GM12878 (cell line): Measurements from ENCODE around the gene NELL1. TPM values are rescaled to one million over a fixed set of nuclear protein-coding genes. Genes with fewer than 3 reads are reported as not detected.
"Not testable (repeated sequence)": the region's sequence is repeated elsewhere in the genome, so short reads cannot be mapped to it uniquely, and the experiment has no call there.

Experiments
- ATAC-seq: fragments of 200-7000 bp; cut with Tn5 transposase; 3 replicates; pipeline ENCODE4 v1.9.1; 2020; ENCODE audit warnings: mild to moderate bottlenecking, moderate library complexity
- BruUV-seq: library from RNA; stranded (reverse); fragments of 400-500 nt; replicated peaks from 2 replicates; lab custom pipeline; 2021; lab: Mats Ljungman, UMichigan
- CTCF ChIA-PET: fragments of 300-600 bp; sonication (Branson Sonifier 250); formaldehyde crosslinking; extraction: SDS; loops from one replicate; lab custom pipeline; 2021; ENCODE audit warnings: inconsistent platforms; lab: Yijun Ruan, JAX
- POLR2A ChIA-PET: fragments of 350-600 bp; formaldehyde crosslinking; extraction: SDS; loops from one replicate; lab custom pipeline; 2021; ENCODE audit warnings: inconsistent platforms; lab: Charles Lee
- RAD21 ChIA-PET: fragments of 300-600 bp; sonication (Branson Sonifier 250); formaldehyde crosslinking; loops from one replicate; lab custom pipeline; 2023; ENCODE audit warnings: antibody characterized with exemption; ENCODE audit not compliant: unreplicated experiment; lab: Charles Lee
- SMC1A ChIA-PET: fragments of 300-600 bp; sonication (Branson Sonifier 250); formaldehyde crosslinking; loops from one replicate; lab custom pipeline; 2023; ENCODE audit not compliant: unreplicated experiment, uncharacterized antibody; lab: Charles Lee
- DNase-seq: peaks from one replicate; pipeline ENCODE4 v3.0.0-alpha.2; 2011; ENCODE audit warnings: low read depth, low spot score
- FAIRE-seq: peaks from 3 replicates; lab custom pipeline; 2011; peaks lifted over from hg19 to GRCh38; lab: Jason Lieb, UNC
- H2AFZ ChIP-seq: 2 replicates; pipeline ENCODE4 v1.6.0; 2011; ENCODE audit warnings: low read depth, low read length, control low read depth; ENCODE audit not compliant: control insufficient read depth
- H3K27ac ChIP-seq: 2 replicates; pipeline ENCODE4 v1.5.1; 2011; ENCODE audit warnings: control low read depth; ENCODE audit not compliant: control insufficient read depth, insufficient read depth
- H3K27me3 ChIP-seq, 2 experiments: replicated peaks in 1 of 2; 2 replicates each; pipeline versions ENCODE4 v1.6.0 to v1.6.1; 2011; ENCODE audit warnings: low read length in 1 of 2; ENCODE audit not compliant: control insufficient read depth in 2 of 2, insufficient read depth in 2 of 2
- H3K36me3 ChIP-seq, 2 experiments: 2 replicates each; pipeline ENCODE4 v1.5.1; 2011; ENCODE audit warnings: low read length in 1 of 2; ENCODE audit not compliant: control insufficient read depth in 2 of 2, insufficient read depth in 2 of 2
- H3K4me1 ChIP-seq: 2 replicates; pipeline ENCODE4 v1.6.1; 2011; ENCODE audit warnings: mild to moderate bottlenecking, low read length, moderate library complexity, mixed read lengths; ENCODE audit not compliant: control insufficient read depth, insufficient read depth
- H3K4me2 ChIP-seq: 2 replicates; pipeline ENCODE4 v1.6.0; 2011; ENCODE audit warnings: control low read depth; ENCODE audit not compliant: control insufficient read depth, insufficient read depth
- H3K4me3 ChIP-seq: fragments of 200-600 bp; sonication (generic); 2 replicates; pipeline ENCODE4 v1.5.1; 2016
- H3K79me2 ChIP-seq: 2 replicates; pipeline ENCODE4 v1.6.0; 2011; ENCODE audit warnings: low read length; ENCODE audit not compliant: control insufficient read depth, insufficient read depth
- H3K9ac ChIP-seq: 2 replicates; pipeline ENCODE4 v1.8.0; 2011; ENCODE audit warnings: low read length, control low read depth, mixed read lengths; ENCODE audit not compliant: control insufficient read depth, insufficient read depth
- H3K9me3 ChIP-seq: replicated peaks from 3 replicates; pipeline ENCODE4 v1.5.1; 2011; ENCODE audit warnings: mild to moderate bottlenecking, low read length; ENCODE audit not compliant: control insufficient read depth, insufficient read depth
- H4K20me1 ChIP-seq: 2 replicates; pipeline ENCODE4 v1.6.0; 2011; ENCODE audit not compliant: control insufficient read depth, insufficient read depth
- ASH2L ChIP-seq: fragments of 300-600, 200-600 bp; sonication (generic); IDR thresholded peaks from 2 replicates; pipeline ENCODE4 v1.6.1; 2017; ENCODE audit warnings: low read depth, mild to moderate bottlenecking, borderline replicate concordance
- EP300 ChIP-seq, 2 experiments: fragments of 150-350 bp in 1 of 2; IDR thresholded peaks; 2 replicates each; pipeline ENCODE4 v1.6.1; 2011 to 2012; ENCODE audit warnings: low read depth in 2 of 2, low read length in 2 of 2, borderline replicate concordance in 1 of 2, improper control_type of control experiment in 1 of 2, inconsistent platforms in 1 of 2; ENCODE audit not compliant: control insufficient read depth in 1 of 2
- GABPA ChIP-seq: IDR thresholded peaks from 2 replicates; pipeline ENCODE4 v1.6.1; 2014; ENCODE audit warnings: antibody characterized with exemption, low read depth, mild to moderate bottlenecking, inconsistent platforms
- GATAD2B ChIP-seq: fragments of 450-650 bp; conservative IDR thresholded peaks from 2 replicates; pipeline ENCODE4 v1.6.1; 2017; ENCODE audit warnings: low read depth, mild to moderate bottlenecking, moderate library complexity
- IKZF2 ChIP-seq, 2 experiments: fragments of 450-650 bp; IDR thresholded peaks; 2 replicates each; pipeline ENCODE4 v1.6.1; 2017; ENCODE audit warnings: mild to moderate bottlenecking in 2 of 2, moderate library complexity in 2 of 2
- LARP7 ChIP-seq: fragments of 450-650 bp; IDR thresholded peaks from 2 replicates; pipeline ENCODE4 v1.6.1; 2017; ENCODE audit warnings: mild to moderate bottlenecking
- MYC ChIP-seq: IDR thresholded peaks from 2 replicates; pipeline ENCODE4 v1.6.1; 2011; ENCODE audit warnings: mild to moderate bottlenecking, low read length, moderate library complexity, inconsistent platforms; ENCODE audit not compliant: insufficient read depth, insufficient replicate concordance, insufficient read length, severe bottlenecking
- NFYA ChIP-seq: IDR thresholded peaks from 2 replicates; pipeline ENCODE4 v1.6.1; 2011; ENCODE audit warnings: low read depth, mild to moderate bottlenecking, low read length, improper control_type of control experiment, borderline replicate concordance
- SREBF1 ChIP-seq: IDR thresholded peaks from 2 replicates; pipeline ENCODE4 v1.6.1; 2012; ENCODE audit warnings: mild to moderate bottlenecking, low read length
- TCF7 ChIP-seq: IDR thresholded peaks from 2 replicates; pipeline ENCODE4 v1.6.1; 2014; ENCODE audit warnings: antibody characterized with exemption, borderline replicate concordance
- WGBS: methylation state at CpG from one replicate; pipeline ENCODE4 v1.1.6; 2016; ENCODE audit warnings: low lambda C conversion rate; ENCODE audit not compliant: insufficient replicate concordance, insufficient coverage; ENCODE audit errors: missing lambda C conversion rate; 5-methylcytosine and 5-hydroxymethylcytosine counted together
- in situ Hi-C: fragments of 300-500 bp; cut with MboI; formaldehyde crosslinking; loops from 9 replicates; pipeline ENCODE4 v1.14.3; 2018; ENCODE audit warnings: mixed read lengths
- intact Hi-C: fragments of 100-400 bp; cut with micrococcal nuclease; formaldehyde crosslinking; loops from one replicate; pipeline ENCODE4 v1.14.2; 2022; ENCODE audit not compliant: unreplicated experiment
- polyA plus RNA-seq, 11 experiments: library from polyadenylated mRNA; depleted of rRNA in 4 of 11; unstranded in 6 of 11; stranded (reverse) in 5 of 11; fragments of >200 nt; fragmentation: Nextera tagmentation in 4 of 11; fragmentation: Illumina TruSeq in 1 of 11; extraction: Ambion mirVana in 4 of 11; extraction: Trizol in 1 of 11; gene quantifications; 1 replicate in 1 of 11; 2 replicates in 10 of 11; pipeline versions ENCODE4 v1.2.1 to v1.2.3, GENCODE V29; 2011 to 2016; ENCODE audit warnings: inconsistent platforms in 2 of 11, missing spikeins in 2 of 11, low read depth in 1 of 11
- total RNA-seq, 4 experiments: library from RNA; depleted of rRNA in 3 of 4; stranded (reverse); fragments of >200 nt in 3 of 4; fragmentation: Illumina TruSeq in 1 of 4; extraction: Trizol in 1 of 4; gene quantifications; 2 replicates each; pipeline versions ENCODE4 v1.2.1 to v1.2.3, GENCODE V29; 2013 to 2021
- TF ChIP-seq, protein P1 (sequence below): IDR thresholded peaks from 2 replicates; pipeline ENCODE4 v1.6.1; 2011; ENCODE audit warnings: borderline replicate concordance, low read depth, mild to moderate bottlenecking, moderate library complexity, low read length; ENCODE audit not compliant: insufficient read depth, poor library complexity, severe bottlenecking
- TF ChIP-seq, protein P2 (sequence below): IDR thresholded peaks from 2 replicates; pipeline ENCODE4 v1.6.1; 2012; ENCODE audit warnings: improper control_type of control experiment, low read depth, low read length; ENCODE audit not compliant: insufficient replicate concordance
- TF ChIP-seq, protein P3 (sequence below): fragments of 450-650 bp; IDR thresholded peaks from 2 replicates; pipeline ENCODE4 v1.6.1; 2017; ENCODE audit warnings: mild to moderate bottlenecking, low read depth, inconsistent platforms; ENCODE audit not compliant: poor library complexity, severe bottlenecking

The NELL1 gene
- total and polyA plus RNA-seq, 10 of the 15 experiments (the other 5 are each of a cell fraction or from before 2014, with no cell fraction given), result 0.02 to 0.12 TPM; not detected in 8

DNA sequence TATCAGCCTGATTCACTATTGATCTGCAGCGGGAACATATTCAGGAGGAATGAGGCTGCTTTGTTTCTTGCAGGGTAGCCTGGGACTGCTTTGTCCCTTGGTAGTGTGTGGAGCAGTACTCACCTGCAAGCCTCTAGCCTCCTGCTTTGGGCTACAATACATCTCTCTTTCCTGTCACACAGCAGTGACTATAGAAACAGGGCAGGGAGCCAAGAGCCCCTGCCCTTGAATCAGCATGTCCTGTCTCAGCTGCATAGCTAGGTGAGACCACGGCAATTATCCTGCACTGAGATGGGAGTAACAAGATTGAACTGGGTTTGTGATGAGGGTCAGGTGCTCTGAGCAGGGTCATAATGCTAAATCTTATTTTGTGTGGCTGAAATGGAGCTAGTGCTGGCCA is 191.9 kb downstream of the NELL1 start (continued):
- TF ChIP-seq, protein P1, sequence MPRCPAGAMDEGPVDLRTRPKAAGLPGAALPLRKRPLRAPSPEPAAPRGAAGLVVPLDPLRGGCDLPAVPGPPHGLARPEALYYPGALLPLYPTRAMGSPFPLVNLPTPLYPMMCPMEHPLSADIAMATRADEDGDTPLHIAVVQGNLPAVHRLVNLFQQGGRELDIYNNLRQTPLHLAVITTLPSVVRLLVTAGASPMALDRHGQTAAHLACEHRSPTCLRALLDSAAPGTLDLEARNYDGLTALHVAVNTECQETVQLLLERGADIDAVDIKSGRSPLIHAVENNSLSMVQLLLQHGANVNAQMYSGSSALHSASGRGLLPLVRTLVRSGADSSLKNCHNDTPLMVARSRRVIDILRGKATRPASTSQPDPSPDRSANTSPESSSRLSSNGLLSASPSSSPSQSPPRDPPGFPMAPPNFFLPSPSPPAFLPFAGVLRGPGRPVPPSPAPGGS, result no peak
- no peak for TF ChIP-seq NFYA
- no peak for TF ChIP-seq ASH2L
- TF ChIP-seq GABPA, result no peak
- no peak for TF ChIP-seq MYC
- no peak for TF ChIP-seq TCF7
- no peak for TF ChIP-seq GATAD2B
- TF ChIP-seq LARP7, result no peak
- TF ChIP-seq IKZF2 (IDR thresholded peaks at IDR 0.05), result no peak
- TF ChIP-seq EP300 (IDR thresholded peaks at IDR 0.05; ENCODE audit: borderline replicate concordance in 1 of 2, control insufficient read depth in 1 of 2, low read depth in 2 of 2, low read length in 2 of 2), result no peak
- TF ChIP-seq, protein P2, sequence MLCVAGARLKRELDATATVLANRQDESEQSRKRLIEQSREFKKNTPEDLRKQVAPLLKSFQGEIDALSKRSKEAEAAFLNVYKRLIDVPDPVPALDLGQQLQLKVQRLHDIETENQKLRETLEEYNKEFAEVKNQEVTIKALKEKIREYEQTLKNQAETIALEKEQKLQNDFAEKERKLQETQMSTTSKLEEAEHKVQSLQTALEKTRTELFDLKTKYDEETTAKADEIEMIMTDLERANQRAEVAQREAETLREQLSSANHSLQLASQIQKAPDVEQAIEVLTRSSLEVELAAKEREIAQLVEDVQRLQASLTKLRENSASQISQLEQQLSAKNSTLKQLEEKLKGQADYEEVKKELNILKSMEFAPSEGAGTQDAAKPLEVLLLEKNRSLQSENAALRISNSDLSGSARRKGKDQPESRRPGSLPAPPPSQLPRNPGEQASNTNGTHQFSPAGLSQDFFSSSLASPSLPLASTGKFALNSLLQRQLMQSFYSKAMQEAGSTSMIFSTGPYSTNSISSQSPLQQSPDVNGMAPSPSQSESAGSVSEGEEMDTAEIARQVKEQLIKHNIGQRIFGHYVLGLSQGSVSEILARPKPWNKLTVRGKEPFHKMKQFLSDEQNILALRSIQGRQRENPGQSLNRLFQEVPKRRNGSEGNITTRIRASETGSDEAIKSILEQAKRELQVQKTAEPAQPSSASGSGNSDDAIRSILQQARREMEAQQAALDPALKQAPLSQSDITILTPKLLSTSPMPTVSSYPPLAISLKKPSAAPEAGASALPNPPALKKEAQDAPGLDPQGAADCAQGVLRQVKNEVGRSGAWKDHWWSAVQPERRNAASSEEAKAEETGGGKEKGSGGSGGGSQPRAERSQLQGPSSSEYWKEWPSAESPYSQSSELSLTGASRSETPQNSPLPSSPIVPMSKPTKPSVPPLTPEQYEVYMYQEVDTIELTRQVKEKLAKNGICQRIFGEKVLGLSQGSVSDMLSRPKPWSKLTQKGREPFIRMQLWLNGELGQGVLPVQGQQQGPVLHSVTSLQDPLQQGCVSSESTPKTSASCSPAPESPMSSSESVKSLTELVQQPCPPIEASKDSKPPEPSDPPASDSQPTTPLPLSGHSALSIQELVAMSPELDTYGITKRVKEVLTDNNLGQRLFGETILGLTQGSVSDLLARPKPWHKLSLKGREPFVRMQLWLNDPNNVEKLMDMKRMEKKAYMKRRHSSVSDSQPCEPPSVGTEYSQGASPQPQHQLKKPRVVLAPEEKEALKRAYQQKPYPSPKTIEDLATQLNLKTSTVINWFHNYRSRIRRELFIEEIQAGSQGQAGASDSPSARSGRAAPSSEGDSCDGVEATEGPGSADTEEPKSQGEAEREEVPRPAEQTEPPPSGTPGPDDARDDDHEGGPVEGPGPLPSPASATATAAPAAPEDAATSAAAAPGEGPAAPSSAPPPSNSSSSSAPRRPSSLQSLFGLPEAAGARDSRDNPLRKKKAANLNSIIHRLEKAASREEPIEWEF, result no peak
- TF ChIP-seq, protein P3, sequence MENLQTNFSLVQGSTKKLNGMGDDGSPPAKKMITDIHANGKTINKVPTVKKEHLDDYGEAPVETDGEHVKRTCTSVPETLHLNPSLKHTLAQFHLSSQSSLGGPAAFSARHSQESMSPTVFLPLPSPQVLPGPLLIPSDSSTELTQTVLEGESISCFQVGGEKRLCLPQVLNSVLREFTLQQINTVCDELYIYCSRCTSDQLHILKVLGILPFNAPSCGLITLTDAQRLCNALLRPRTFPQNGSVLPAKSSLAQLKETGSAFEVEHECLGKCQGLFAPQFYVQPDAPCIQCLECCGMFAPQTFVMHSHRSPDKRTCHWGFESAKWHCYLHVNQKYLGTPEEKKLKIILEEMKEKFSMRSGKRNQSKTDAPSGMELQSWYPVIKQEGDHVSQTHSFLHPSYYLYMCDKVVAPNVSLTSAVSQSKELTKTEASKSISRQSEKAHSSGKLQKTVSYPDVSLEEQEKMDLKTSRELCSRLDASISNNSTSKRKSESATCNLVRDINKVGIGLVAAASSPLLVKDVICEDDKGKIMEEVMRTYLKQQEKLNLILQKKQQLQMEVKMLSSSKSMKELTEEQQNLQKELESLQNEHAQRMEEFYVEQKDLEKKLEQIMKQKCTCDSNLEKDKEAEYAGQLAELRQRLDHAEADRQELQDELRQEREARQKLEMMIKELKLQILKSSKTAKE, result no peak
- TF ChIP-seq SREBF1, result no peak

DNA sequence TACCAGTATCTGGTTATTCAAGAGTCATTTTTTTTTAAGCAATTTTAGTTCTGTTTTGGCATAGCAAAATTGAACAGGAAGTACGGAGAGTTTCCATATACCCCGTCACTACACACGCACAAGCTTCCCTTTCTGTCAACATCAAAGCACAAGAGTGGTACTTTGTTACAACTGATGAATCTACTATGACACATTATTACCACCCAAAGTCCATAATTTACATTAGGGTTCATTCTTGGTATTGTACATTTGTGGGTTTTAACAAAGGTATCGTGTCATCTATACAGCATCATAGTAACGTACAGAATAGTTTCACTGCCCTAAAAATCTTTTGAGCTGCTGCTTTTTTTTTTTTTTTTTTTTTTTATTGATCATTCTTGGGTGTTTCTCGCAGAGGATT is 192.9 kb downstream of the NELL1 start:
- H2AFZ ChIP-seq, H3K36me3 ChIP-seq, H3K27me3 ChIP-seq, H3K4me1 ChIP-seq, H3K9me3 ChIP-seq, BruUV-seq, H3K4me2 ChIP-seq, intact Hi-C loops, RAD21 ChIA-PET, H4K20me1 ChIP-seq, POLR2A ChIA-PET, DNase-seq, H3K4me3 ChIP-seq, in situ Hi-C loops, FAIRE-seq, H3K9ac ChIP-seq, SMC1A ChIA-PET, H3K79me2 ChIP-seq, H3K27ac ChIP-seq: not testable (repeated sequence)
- 30% methylated on average over 5 of the region's 6 CpGs for WGBS
- CTCF ChIA-PET, result interaction anchor here (0.6 to 1.1 kb wide), 2 partner anchors 12 to 253 kb away, joined by 3 read pairs; no protein-coding TSS in a partner anchor
- peak; percentile 37 for ATAC-seq
